GM12874 (cell line): Measurements from ENCODE around the gene ZBTB20.
A peak's percentile ranks its signal among the peaks of the same experiment; 100 is the strongest.

Source experiments
- CTCF ChIP-seq: IDR thresholded peaks from 2 replicates; pipeline ENCODE4 v1.5.1; 2011; ENCODE audit warnings: low read depth, mild to moderate bottlenecking, control low read depth, low read length, moderate library complexity; ENCODE audit not compliant: insufficient read depth

ZBTB20 gene

GRCh38 chr3:114527036-114527644 lies 619.9 kb downstream of the ZBTB20 start:
- TF ChIP-seq CTCF = peak; percentile 49; the same call in 1 of the 2 replicates

GRCh38 chr3:114525278-114525677 lies 621.8 kb downstream of the ZBTB20 start:
- no peak for TF ChIP-seq CTCF

- no peak for TF ChIP-seq CTCF
These were observed 627.7 kb downstream of the ZBTB20 start for GRCh38 chr3:114519415-114519814.

GRCh38 chr3:114518206-114518808 lies 628.8 kb downstream of the ZBTB20 start:
- TF ChIP-seq CTCF = no peak

GRCh38 chr3:114510201-114510600 lies 636.9 kb downstream of the ZBTB20 start:
- no peak for TF ChIP-seq CTCF

GRCh38 chr3:114509756-114510155 lies 637.3 kb downstream of the ZBTB20 start:
- TF ChIP-seq CTCF = no peak

GRCh38 chr3:114508976-114509375 lies 638.1 kb downstream of the ZBTB20 start:
- TF ChIP-seq CTCF = no peak
